Measurements from ENCODE around the gene BMI1. TPM values are rescaled to one million over a fixed set of nuclear protein-coding genes. Genes with fewer than 3 reads are reported as not detected.

BMI1 gene
- total RNA-seq, 3 donors from 2014 or later (not counting 1 experiment from before 2014, with no cell fraction given) = 60.5 to 69.8 (median 66.4) TPM

DNA sequence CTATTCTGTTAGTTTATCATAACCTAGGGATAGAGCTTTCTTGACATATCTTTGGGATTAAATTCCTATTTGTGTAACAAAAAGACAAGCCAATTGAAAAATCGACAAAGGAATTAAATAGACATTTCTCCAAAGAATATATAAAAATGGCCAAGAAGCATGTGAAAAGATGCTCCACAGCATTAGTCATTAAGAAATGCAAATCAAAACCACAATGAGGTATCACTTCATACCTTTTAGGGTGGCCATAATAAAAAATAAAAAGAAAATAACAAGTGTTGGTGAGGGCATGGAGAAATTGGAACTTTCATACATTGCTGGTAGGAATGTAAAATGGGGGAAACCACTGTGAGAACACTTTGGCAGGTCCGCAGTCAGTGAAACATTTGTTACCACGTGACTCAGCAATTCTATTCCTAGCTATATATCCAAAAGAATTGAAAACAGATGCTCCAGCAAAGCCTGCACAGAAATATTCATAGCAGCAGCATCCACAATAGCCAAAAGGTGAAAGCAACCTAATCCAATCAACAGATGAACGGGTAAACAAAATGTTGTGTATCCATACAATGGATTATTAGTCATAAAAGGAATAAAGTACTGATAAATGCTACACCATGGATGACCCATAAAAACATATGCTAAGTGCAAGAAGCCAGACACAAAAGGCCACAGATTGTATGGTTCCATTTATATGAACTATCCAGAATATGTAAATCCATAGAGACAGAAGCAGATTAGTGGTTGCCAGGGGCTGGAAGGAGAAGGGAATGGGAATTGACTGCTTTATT is 44.9 kb downstream of the BMI1 start:
- WGBS (ENCODE audit: insufficient coverage) = 85% methylated on average over 3 of the region's 4 CpGs
- H3K27me3 Mint-ChIP-seq (ENCODE audit: low read depth in 2 of 2) = peaks cover 5 to 11% of the 10 kb centered on the region in 2 donors
- no peaks in the 10 kb centered on the region for H3K27me3 ChIP-seq (ENCODE audit: control insufficient read depth, insufficient read depth, low read length)
- H3K4me1 ChIP-seq (ENCODE audit: control insufficient read depth, insufficient read depth, low read length) = no peaks in the 10 kb centered on the region
- no peak overlapping the region for H3K4me3 ChIP-seq (ENCODE audit: low read length)
- ATAC-seq = no peak
- no peak overlapping the region for H3K4me3 Mint-ChIP-seq
- H3K9me3 ChIP-seq (ENCODE audit: control insufficient read depth, insufficient read depth, low read length) = no peaks in the 10 kb centered on the region
- H3K36me3 ChIP-seq (ENCODE audit: control insufficient read depth, insufficient read depth, low read length) = no peaks in the 10 kb centered on the region
- no peaks in the 10 kb centered on the region for H3K9me3 Mint-ChIP-seq
- no peak for TF ChIP-seq CTCF (IDR thresholded peaks at IDR 0.05)
- no peaks in the 10 kb centered on the region for H3K36me3 Mint-ChIP-seq
- no peak overlapping the region for H3K27ac ChIP-seq (ENCODE audit: low read length)
- H3K4me1 Mint-ChIP-seq = peaks cover 6% of the 10 kb centered on the region in 2 donors
- no peak for DNase-seq
- no peak overlapping the region for H3K27ac Mint-ChIP-seq
- intact Hi-C loops (cut with micrococcal nuclease) = no loop called here

DNA sequence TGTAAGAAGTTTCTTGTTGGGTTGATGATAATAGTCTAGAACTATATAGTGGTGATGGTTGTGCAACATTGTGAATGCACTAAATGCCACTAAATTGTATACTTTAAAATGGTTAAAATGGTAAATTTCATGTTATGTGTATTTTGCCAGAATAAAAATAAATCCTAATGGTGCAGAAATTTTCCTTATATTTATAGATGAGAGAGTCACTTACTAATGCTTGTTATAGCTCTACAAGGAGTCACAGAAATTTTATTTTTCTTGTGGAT is 45.5 kb downstream of the BMI1 start:
- Mint-ChIP-seq H3K9me3 (no peaks in the 10 kb centered on the region), H3K27ac (no peak overlapping the region), H3K27me3 (ENCODE audit: low read depth in 2 of 2) (peaks cover 5 to 11% of the 10 kb centered on the region in 2 donors), H3K36me3 (no peaks in the 10 kb centered on the region), H3K4me3 (no peak overlapping the region), H3K4me1 (peaks cover 6% of the 10 kb centered on the region in 2 donors)
- Histone ChIP-seq H3K27ac (ENCODE audit: low read length) (no peak overlapping the region), H3K27me3 (ENCODE audit: control insufficient read depth, insufficient read depth, low read length) (no peaks in the 10 kb centered on the region), H3K4me3 (ENCODE audit: low read length) (no peak overlapping the region), H3K9me3 (ENCODE audit: control insufficient read depth, insufficient read depth, low read length) (no peaks in the 10 kb centered on the region), H3K36me3 (ENCODE audit: control insufficient read depth, insufficient read depth, low read length) (no peaks in the 10 kb centered on the region), H3K4me1 (ENCODE audit: control insufficient read depth, insufficient read depth, low read length) (no peaks in the 10 kb centered on the region)
- DNase-seq (no peak), ATAC-seq (no peak)
- TF ChIP-seq CTCF (IDR thresholded peaks at IDR 0.05) = no peak
- intact Hi-C loops (cut with micrococcal nuclease) = no loop called here

DNA sequence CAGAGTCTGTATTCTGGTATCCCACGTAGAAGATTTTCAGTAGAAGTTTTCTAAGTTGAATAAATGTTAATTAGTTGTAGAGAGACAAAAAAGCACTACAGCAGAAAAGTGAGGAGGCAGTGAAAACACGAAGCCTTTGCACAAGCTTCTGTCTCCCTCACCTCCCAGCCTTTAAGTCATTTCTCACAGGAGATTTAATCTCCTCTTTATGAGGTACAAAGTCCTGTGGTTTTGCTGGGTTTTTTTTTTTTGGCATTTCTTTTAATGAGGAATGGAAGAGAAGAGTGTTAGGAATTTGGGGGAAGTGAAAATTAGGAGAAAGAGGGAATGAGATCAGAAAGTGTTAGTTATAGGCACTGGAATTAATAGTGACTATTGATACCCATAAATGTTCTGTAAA is 45.9 kb downstream of the BMI1 start:
- no peak for ATAC-seq
- no peak for DNase-seq
- H3K27ac ChIP-seq (ENCODE audit: low read length) = no peak overlapping the region
- Mint-ChIP-seq H3K27ac (no peak overlapping the region), H3K9me3 (no peaks in the 10 kb centered on the region), H3K4me3 (no peak overlapping the region), H3K36me3 (no peaks in the 10 kb centered on the region), H3K27me3 (ENCODE audit: low read depth in 2 of 2) (peaks cover 5 to 11% of the 10 kb centered on the region in 2 donors), H3K4me1 (peaks cover 6% of the 10 kb centered on the region in 2 donors)
- intact Hi-C loops (cut with micrococcal nuclease) = no loop called here
- no peaks in the 10 kb centered on the region for H3K27me3 ChIP-seq (ENCODE audit: control insufficient read depth, insufficient read depth, low read length)
- WGBS (ENCODE audit: insufficient coverage) = no CpG with 5 or more reads among the region's 2 CpGs
- no peak overlapping the region for H3K4me3 ChIP-seq (ENCODE audit: low read length)
- no peaks in the 10 kb centered on the region for H3K4me1 ChIP-seq (ENCODE audit: control insufficient read depth, insufficient read depth, low read length)
- no peaks in the 10 kb centered on the region for H3K9me3 ChIP-seq (ENCODE audit: control insufficient read depth, insufficient read depth, low read length)
- H3K36me3 ChIP-seq (ENCODE audit: control insufficient read depth, insufficient read depth, low read length) = no peaks in the 10 kb centered on the region
- no peak for TF ChIP-seq CTCF (IDR thresholded peaks at IDR 0.05)

DNA sequence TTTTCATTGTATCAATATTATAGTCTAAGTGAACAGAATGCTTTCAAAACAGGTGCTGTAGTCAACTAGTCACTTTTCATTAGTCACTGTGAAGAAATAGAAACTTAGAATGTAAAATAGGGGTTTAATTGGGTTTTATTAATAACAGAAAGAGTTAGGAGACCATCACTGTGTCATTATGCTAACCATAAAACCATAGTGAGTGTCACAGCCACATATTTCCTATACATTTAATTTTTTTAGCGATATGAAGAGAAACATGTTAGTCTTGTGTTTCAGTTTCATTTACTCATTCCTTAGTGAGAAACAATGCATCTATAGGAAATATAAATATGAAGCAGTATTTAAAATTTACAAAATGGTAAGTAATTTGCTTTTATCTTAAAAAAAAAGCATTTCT is 46.6 kb downstream of the BMI1 start:
- intact Hi-C loops (cut with micrococcal nuclease) = no loop called here
- Mint-ChIP-seq H3K4me1 (peaks cover 6% of the 10 kb centered on the region in 2 donors), H3K27ac (peak overlapping the region in 1 of 2 donors; percentile 25), H3K27me3 (ENCODE audit: low read depth in 2 of 2) (peaks cover 5 to 11% of the 10 kb centered on the region in 2 donors), H3K4me3 (no peak overlapping the region), H3K9me3 (no peaks in the 10 kb centered on the region), H3K36me3 (no peaks in the 10 kb centered on the region)
- Histone ChIP-seq H3K9me3 (ENCODE audit: control insufficient read depth, insufficient read depth, low read length) (no peaks in the 10 kb centered on the region), H3K4me1 (ENCODE audit: control insufficient read depth, insufficient read depth, low read length) (no peaks in the 10 kb centered on the region), H3K27ac (ENCODE audit: low read length) (no peak overlapping the region), H3K36me3 (ENCODE audit: control insufficient read depth, insufficient read depth, low read length) (no peaks in the 10 kb centered on the region), H3K27me3 (ENCODE audit: control insufficient read depth, insufficient read depth, low read length) (no peaks in the 10 kb centered on the region), H3K4me3 (ENCODE audit: low read length) (no peak overlapping the region)
- no peak for TF ChIP-seq CTCF (IDR thresholded peaks at IDR 0.05)
- no peak for ATAC-seq
- WGBS (ENCODE audit: insufficient coverage) = no CpG with 5 or more reads among the region's 1 CpG
- DNase-seq = no peak
